SW480 (cell line): ENCODE measurements around the gene ASB2.

Experiments used
- DNase-seq: peaks from one replicate; pipeline ENCODE4 v3.0.0-alpha.2; 2016; ENCODE audit warnings: low spot score

Gene ASB2

DNA sequence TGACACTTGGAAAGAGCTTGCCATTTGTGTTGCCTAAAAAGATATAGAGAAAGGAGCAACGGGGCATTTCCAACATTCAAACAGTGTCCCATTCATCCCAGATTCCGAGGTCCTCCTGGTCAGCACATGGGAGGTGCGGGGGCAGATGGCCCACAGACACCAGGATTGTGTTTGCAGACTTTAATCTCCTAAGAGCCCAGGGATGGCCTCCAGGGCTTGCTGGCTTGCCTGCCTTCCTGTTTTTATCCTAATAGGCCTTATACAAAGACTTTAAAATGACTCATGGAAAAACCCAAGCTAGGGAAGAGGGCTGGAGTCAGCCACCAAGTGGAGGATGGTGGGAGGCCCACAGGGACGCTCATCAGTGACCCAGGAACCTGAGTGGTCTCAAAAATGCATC lies 70.7 kb downstream of the ASB2 start:
- DNase-seq: no peak

GRCh38 chr14:93903342-93904184 lies 72.8 kb downstream of the ASB2 start:
- no peak for DNase-seq

GRCh38 chr14:93902619-93903307 lies 73.6 kb downstream of the ASB2 start:
- no peak for DNase-seq

GRCh38 chr14:93901813-93902212 lies 74.6 kb downstream of the ASB2 start:
- no peak for DNase-seq

- no peak for DNase-seq
Observed at GRCh38 chr14:93898731-93899130, 77.6 kb downstream of the ASB2 start.

- DNase-seq: no peak
Observed at GRCh38 chr14:93898081-93898611, 78.2 kb downstream of the ASB2 start.

GRCh38 chr14:93897476-93897845 lies 78.9 kb downstream of the ASB2 start:
- no peak for DNase-seq

- DNase-seq: no peak
Observed at GRCh38 chr14:93895023-93895604, 81.3 kb downstream of the ASB2 start.

DNA sequence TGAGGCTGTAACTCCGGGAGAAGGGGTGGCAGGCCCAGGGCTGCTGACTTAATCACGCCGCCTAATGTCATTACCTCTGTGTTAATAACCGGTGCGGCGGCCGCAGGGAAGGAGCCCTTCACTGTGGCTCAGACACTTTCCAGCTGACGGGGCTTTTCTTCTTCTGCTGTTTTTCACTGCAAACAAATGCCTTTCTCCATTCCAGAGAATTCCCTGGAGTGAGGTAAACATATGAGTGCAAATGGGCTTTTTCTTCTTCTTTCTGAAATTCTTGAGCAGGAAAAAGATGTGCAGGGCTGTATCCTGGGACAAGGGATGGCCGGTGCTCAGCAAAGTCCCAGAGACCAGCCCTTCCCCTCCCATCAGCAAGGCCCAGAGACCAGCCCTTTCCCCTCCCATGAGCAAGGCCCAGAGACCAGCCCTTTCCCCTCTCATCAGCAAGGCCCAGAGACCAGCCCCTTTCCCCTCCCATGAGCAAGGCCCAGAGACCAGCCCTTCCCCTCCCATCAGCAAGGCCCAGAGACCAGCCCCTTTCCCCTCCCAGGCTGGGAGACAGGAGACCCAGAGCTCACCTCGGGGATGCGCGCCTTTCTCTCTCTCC lies 82.6 kb downstream of the ASB2 start:
- DNase-seq: no peak

- DNase-seq: peak; percentile 50
Observed at GRCh38 chr14:93892923-93893558, 83.3 kb downstream of the ASB2 start.

- DNase-seq: no peak
Observed at GRCh38 chr14:93892505-93892839, 83.9 kb downstream of the ASB2 start.

- no peak for DNase-seq
Observed at GRCh38 chr14:93891756-93892504, 84.4 kb downstream of the ASB2 start.

- DNase-seq: no peak
Observed at GRCh38 chr14:93889739-93890483, 86.5 kb downstream of the ASB2 start.

DNA sequence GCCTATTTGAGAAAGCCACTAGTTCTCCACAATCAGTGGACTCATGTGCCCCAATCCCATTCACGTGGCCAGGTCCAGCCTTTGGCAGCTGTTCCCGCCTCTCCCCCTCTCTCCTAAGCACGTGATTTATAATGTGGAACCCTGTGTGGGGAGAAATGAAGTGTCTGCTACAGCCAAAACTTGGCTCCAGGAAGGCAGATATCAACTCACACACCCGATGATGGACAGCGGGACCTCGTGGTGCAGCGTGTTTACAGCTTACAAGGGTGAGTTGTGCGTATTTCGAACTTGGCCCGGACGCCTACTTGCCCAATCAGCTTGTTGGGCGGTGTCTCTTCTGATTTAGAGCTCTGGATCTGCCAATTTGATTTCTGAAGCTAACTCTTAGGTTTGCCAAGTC lies 87.4 kb downstream of the ASB2 start:
- no peak for DNase-seq

DNA sequence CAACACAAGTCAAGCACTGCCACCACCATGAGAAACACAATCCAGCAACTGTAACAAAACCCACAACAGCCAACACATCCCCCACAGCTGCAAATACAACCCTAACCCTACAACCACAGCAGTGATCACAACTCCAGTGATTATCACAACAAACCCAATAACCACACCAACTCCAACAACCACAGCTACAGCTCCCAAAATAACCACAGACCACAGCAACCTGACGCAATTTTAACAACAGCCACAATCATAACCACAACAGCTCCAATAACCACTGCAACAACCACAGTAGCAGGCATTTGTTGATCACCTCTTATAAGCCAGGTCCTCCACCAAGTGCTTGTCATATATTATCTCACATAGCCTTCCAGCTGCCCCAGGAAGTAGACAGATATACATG lies 91.4 kb downstream of the ASB2 start:
- DNase-seq: no peak
